CD4-positive, alpha-beta T cell treated with Interleukin-17A for 4 hours (primary cell): ENCODE measurements around the gene SERPINA6.
"Not testable (repeated sequence)": the region's sequence is repeated elsewhere in the genome, so short reads cannot be mapped to it uniquely, and the experiment has no call there.

Source experiments
- DNase-seq: peaks from one replicate; pipeline ENCODE4 v3.0.0-alpha.2; 2020; ENCODE audit warnings: mixed read lengths

Gene SERPINA6

GRCh38 chr14:94322648-94323570 is at the start of gene SERPINA6:
Gene SERPINA6 (minus strand): TSS chr14:94323336. CDS start chr14:94314648, 8,688 bp downstream.
- no peak for DNase-seq

GRCh38 chr14:94372021-94372605 is 49.0 kb upstream of the SERPINA6 start:
- DNase-seq = no peak

GRCh38 chr14:94370524-94370910 is 47.4 kb upstream of the SERPINA6 start:
- no peak for DNase-seq

- DNase-seq = not testable (repeated sequence)
Observed at GRCh38 chr14:94369766-94370523, 46.8 kb upstream of the SERPINA6 start.

- DNase-seq = no peak
Observed at GRCh38 chr14:94368956-94369355, 45.8 kb upstream of the SERPINA6 start.

- no peak for DNase-seq
Observed at GRCh38 chr14:94368243-94368590, 45.1 kb upstream of the SERPINA6 start.

GRCh38 chr14:94367347-94368242 is 44.5 kb upstream of the SERPINA6 start:
- DNase-seq = no peak

GRCh38 chr14:94366146-94366915 is 43.2 kb upstream of the SERPINA6 start, which contains the start of gene SERPINA2:
Gene SERPINA2 (minus strand): TSS chr14:94366698.
- no peak for DNase-seq

GRCh38 chr14:94365624-94366023 is 42.5 kb upstream of the SERPINA6 start:
- DNase-seq = no peak

GRCh38 chr14:94364964-94365363 is 41.8 kb upstream of the SERPINA6 start:
- no peak for DNase-seq

- no peak for DNase-seq
Observed at GRCh38 chr14:94364037-94364436, 40.9 kb upstream of the SERPINA6 start.

GRCh38 chr14:94363151-94363624 is 40.1 kb upstream of the SERPINA6 start:
- DNase-seq = no peak

- DNase-seq = no peak
Observed at GRCh38 chr14:94362614-94363133, 39.5 kb upstream of the SERPINA6 start.

GRCh38 chr14:94361682-94362081 is 38.5 kb upstream of the SERPINA6 start:
- no peak for DNase-seq

GRCh38 chr14:94360945-94361565 is 37.9 kb upstream of the SERPINA6 start:
- DNase-seq = no peak

- DNase-seq = no peak
Observed at GRCh38 chr14:94357166-94357565, 34.0 kb upstream of the SERPINA6 start.

- no peak for DNase-seq
Observed at GRCh38 chr14:94356379-94357056, 33.4 kb upstream of the SERPINA6 start.

GRCh38 chr14:94355191-94355794 is 32.2 kb upstream of the SERPINA6 start:
- no peak for DNase-seq

GRCh38 chr14:94354638-94355185 is 31.6 kb upstream of the SERPINA6 start:
- no peak for DNase-seq
